GM21367 (cell line): ENCODE data around the gene CDKAL1.
"Not testable (repeated sequence)": the region's sequence is repeated elsewhere in the genome, so short reads cannot be mapped to it uniquely, and the experiment has no call there.

Experiments used
- ATAC-seq: cut with Tn5 transposase; IDR thresholded peaks from one replicate; pipeline ENCODE4 v1.9.1; 2021; ENCODE audit not compliant: unreplicated experiment

CDKAL1 gene

DNA sequence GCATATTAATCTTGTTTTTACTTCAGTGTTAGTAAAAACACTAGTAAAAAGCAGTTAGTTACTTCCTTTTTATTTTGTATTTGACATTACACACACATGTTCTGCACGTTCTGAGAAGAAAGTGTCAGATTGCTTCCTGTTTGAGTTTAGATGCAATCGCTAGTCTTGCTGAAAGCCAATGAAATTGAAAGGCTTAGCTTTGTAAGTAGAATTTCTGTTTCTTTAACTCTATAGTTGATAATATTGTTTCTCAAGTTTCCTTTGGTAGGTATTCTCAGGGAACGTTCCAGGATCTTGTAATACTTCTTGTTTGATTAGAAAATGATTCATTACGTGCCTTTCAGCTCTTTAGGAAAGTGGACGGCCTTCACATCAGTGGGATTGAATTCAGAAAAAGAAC is 55.0 kb downstream of the CDKAL1 start:
- ATAC-seq, result no peak

DNA sequence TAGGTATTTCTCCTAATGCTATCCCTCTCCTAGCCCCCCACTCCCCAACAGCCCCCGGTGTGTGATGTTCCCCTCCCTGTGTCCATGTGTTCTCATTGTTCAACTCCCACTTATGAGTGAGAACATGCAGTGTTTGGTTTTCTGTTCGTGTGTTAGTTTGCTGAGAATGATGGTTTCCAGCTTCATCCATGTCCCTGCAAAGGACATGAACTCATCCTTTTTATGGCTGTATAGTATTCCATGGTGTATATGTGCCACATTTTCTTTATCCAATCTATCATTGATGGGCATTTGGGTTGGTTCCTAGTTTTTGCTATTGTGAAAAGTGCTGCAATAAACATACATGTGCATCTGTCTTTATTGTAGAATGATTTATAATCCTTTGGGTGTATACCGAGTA is 56.2 kb downstream of the CDKAL1 start:
- ATAC-seq, result not testable (repeated sequence)

DNA sequence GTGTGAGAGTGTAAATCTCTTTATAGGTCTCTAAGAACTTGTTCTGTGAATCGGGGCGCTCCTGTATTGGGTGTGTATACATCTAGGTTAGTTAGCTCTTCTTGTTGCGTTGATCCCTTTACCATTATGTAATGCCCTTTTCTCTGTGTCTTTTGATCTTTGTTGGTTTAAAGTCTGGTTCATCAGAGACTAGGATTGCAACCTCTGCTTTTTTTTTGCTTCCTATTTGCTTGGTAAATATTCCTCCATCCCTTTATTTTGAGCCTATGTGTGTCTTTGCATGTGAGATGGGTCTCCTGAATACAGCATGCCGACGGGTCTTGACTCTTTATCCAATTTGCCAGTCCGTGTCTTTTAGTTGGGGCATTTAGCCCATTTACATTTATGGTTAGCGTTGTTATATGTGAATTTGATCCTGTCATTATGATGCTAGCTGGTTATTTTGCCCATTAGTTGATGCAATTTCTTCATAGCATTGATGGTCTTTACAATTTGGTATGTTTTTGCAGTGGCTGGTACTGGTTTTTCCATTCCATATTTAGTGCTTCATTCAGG is 60.1 kb downstream of the CDKAL1 start:
- ATAC-seq, result not testable (repeated sequence)

DNA sequence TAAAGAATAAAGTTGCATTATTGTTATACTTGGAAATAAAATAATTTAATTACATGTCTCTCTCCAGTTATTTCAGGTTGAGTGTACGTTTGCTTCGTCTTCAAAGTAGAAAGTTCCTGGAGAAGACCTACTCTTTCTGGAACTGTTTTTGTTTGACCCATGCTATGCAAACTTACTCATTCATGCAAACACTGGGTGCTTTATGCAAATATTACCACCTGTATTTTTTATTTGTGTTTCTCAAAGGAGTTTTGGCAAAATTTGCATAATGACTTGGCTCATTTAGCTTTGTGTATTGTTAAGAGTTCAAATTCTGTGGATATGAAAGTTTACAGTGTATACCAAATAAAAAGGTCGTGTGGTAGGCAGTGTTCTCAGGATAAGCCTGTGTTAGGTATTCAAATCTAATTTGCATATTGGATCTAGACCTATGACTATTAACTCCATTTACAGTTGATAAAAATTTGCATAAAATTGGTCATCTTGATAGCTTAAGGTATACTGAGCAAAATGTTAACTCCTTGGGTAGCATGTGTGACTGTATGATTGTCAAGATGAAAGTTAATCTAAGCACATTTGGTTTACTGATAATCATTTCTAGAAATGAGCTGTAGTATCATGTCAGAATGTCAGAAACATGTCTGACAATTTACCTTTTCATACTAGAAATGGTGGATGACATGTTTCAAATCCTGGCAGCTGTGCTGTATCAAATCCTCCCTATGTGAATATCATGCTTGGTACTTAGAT is 65.2 kb downstream of the CDKAL1 start:
- no peak for ATAC-seq

DNA sequence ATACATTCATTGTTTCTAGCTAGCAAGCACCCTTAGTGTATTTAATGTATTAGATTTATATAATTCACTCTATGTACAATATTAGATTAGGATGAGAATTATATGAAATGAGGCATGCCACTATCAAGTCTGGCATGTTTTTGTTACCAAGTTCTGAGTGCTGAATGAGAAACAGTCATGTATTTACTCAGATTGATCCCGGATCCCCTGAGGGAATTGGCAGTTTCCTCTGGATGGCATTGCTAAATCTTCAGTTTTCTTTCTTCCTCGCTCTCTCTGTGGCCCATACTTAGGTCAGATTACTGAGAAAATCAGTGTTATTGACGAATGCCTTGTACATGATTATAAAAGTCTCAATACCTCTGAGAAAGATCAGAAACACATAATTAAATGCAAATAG is 66.6 kb downstream of the CDKAL1 start:
- no peak for ATAC-seq

DNA sequence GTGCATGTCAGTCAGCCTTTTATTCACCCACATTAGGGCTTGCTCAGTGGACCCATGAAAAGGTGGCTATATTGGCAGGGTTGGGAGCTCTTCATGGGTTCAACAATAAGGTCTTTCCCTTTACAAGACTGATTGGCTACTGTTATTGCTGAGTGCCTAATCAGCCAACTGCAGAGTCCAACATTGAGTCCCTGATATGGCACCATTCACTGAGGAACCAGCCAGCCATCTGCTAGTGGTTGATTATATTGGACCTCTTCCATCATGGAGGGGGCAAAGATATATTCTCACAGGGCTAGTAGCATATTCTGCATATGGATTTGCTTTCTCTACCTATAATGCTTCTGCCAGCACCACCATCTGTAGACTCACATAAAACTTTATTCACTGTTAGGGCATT is 69.9 kb downstream of the CDKAL1 start:
- no peak for ATAC-seq

DNA sequence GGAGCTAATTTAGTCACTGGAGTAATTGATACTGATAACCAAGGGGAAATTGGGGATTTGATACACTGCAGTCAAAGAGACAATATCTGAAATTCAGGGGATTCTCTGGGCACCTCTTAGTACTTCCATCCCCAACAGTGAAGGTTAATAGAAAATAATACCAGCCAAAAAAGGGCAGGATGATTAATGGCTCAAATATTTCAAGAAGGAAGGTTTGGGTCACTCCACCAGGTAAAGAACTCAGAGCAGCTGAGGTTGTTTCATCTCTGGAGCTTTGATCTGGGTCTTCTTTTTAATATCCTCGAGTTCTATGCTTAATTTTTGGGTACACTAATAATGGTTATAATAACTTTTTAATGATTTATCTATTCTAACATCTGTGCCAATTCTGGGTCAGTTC is 70.8 kb downstream of the CDKAL1 start:
- no peak for ATAC-seq

DNA sequence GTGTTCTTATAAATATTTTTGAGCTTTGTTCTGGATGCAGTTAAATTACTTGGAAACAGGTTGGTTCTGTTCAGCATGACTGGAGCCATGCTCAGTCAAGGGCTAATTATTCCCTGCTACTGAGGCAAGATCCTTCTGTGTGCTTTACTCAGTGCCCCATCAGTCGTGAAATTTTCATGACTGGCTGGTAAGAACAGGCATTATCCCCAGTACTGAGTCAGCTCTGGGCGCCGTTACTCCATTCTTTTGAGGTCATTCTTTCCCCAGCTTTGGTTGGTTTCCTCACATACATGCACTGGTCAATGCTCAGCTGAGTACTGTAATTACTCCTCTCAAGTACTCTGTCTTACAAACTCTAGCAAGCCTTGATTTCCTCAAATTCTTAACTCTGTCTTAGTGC is 71.3 kb downstream of the CDKAL1 start:
- ATAC-seq, result no peak

DNA sequence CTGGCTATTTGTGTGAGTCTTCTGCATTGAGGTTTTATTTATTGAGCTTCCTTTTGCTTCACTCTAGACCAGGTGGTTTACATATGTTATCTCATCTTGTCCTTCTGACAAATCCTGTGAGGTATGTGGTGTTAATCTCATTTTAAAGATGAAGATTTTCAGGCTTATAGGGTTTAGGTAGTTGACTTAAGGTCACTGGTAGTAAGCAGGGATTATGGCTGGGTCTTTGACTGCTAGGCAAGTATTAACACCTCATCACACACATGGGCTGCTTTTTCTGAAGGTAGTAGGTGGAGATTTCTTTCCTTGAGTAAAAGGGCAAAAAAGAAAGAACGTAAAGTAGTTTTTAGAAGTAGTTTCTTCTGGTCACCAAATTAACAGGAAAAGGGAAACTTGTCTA is 72.6 kb downstream of the CDKAL1 start:
- ATAC-seq, result no peak

DNA sequence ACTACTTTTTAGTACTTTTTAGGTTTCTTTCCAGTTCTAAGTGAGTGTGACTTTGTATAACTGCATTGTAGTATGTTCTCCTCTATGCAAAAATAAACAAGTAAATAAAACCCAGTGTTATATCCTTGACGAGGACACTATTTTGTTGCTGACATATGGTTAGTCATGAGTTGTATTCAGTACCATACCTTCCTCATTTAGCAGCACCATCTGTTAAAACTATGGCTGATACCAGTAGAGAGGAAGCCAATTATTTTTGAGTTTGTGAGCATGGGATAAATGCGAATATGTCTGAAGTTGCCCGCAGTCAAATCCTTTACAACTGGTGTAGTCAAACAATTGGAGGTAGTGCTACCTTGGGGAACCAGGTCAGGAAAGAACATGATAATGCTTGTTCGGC is 74.1 kb downstream of the CDKAL1 start:
- ATAC-seq, result no peak

DNA sequence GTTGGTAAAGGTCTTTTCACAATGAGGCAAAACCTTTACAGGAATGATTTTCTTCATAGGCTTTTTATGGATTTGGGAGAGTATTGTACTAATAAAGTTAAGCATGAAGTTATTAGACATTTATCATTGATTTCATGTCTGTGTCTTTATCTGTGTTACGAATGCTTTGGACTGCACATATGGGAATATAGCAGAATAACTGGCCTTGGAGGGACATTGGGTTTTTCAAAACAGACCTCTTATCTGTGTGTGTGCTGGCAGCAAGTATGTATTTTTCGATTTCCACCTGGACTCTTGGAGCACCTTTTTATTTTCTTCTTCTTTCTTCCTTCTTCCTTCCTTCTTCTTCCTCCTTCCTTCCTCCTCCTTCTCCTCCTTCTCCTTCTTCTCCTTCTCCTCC is 74.6 kb downstream of the CDKAL1 start:
- ATAC-seq, result no peak

DNA sequence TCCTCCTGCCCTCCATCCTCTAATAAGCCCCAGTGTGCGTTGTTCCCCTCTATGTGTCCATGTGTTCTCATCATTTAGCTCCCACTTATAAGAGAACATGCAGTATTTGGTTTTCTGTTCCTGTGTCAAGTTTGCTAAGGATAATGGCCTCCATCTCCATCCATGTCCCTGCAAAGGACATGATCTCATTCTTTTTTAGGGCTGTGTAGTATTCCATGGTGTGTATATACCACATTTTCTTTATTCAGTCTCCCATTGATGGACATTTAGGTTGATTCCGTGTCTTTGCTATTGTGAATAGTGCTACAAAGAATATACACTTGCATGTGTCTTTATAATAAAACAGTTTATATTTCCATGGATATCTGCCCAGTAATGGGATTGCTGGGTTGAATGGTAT is 75.7 kb downstream of the CDKAL1 start:
- ATAC-seq, result not testable (repeated sequence)

DNA sequence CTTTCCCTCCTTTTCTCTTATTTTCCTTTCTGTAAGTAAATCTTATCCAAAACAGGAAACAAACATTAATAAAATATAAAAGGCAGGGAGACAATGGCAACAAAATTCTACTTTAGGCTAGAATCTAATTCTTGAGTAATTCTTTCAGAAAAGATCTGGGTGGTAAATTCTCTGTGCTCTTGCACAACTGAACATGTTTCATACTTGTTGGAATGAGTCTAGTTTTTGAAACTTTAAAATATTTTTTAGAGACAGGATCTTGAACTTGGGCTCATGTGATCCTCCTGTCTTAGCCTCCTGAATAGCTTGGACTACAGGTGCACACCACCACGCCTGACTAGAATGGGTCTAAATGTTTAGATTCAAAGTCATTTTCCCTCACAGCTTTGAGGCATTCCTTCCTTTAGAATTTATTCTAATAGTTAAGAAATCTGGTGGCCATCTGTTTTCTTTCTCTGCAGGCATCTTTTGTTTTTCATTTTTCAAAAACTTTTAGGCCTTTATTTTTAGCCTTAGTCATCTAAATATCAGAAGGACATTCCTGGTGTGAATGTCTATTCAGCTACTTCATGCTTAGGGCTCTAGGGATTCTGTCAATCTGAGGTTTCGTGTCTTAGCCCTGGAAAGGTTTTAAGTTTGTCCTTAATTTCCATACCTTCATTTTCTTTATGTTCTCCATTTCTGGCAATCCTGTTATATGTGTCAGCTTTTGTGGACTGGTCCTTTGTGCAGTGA is 76.5 kb downstream of the CDKAL1 start:
- ATAC-seq, result no peak

DNA sequence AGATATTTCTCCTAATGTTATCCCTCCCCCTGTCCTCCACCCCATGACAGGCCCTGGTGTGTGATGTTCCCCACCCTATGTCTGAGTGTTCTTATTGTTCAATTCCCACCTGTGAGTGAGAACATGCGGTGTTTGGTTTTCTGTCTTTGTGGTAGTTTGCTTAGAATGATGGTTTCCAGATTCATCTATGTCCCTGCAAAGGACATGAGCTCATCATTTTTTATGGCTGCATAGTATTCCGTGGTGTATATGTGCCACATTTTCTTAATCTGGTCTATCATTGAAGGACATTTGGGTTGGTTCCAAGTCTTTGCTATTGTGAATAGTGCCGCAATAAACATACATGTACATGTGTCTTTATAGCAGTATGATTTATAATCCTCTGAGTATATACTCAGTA is 83.3 kb downstream of the CDKAL1 start:
- not testable (repeated sequence) for ATAC-seq

DNA sequence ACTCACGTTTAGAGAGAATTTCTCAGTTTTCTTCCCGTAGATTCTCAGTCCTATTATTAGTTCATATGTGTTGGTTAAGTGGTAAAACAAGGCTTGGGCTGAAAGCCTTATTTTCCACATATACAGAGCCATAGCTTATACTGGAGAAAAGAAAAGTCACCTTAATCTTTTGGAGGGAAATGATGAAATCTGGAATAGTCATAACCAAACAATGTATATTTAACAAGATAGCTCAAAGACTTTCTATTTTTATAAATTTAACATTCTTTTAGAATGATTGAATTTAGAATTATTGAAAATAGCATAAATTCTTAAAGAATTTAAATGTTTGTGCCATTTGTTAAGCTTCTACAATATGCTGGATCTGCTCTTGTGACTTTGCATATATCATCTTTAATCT is 85.8 kb downstream of the CDKAL1 start:
- ATAC-seq, result no peak

DNA sequence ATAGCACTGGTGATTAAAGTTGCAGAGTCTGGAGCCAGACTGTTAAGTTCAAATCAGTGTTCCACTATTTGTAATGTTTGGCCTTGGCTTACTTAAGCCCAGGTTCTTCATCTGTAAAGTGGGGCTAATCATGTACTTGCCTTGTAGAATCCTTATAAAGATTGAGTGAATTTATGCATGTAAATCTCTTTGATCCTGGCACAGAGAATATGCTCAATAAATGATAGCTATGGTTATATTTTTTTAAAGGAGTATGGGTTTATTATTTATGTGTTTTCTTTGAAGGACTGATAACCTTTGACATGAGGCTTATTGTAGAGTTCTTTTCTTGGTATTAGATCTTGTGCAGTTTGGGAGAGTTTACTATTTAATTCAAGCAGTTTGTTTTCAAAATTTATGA is 89.5 kb downstream of the CDKAL1 start:
- ATAC-seq, result no peak

DNA sequence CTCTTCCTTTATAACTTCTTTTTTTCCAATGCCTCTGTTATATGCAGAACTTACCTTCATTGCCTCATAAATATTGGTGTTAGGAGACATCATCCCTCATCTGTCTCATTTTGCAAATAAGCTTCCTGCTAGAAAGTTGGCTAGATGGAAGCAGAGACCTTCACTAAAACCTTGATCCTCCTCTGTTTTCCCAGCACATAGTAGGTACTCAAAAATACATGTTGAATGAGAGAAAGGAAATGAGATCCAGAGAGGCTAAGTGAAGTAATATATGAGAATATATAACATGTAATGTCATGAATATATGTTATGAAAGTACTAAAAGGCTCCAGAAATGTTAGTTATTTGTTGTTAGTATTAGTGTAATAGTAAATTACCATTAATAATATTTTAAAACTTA is 91.9 kb downstream of the CDKAL1 start:
- no peak for ATAC-seq

DNA sequence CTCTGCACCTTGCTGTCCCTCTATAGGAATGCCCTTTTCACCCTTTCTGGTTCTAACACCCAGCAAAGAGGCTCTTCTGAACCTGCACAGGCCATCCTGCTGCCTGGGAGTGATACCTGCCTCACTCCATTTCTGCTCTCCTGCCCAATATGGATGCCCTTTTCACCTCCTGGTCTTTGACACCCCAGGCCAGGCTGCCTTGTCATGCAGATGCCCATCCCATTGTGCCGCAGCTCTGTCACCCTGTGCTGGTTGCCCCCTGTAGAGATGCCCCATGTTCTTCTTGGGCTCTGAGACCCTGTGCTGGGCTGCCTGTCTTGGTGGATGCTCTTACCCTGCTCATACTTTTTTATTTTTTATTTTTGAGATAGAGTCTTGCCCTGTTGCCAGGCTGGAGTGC is 95.3 kb downstream of the CDKAL1 start:
- no peak for ATAC-seq

DNA sequence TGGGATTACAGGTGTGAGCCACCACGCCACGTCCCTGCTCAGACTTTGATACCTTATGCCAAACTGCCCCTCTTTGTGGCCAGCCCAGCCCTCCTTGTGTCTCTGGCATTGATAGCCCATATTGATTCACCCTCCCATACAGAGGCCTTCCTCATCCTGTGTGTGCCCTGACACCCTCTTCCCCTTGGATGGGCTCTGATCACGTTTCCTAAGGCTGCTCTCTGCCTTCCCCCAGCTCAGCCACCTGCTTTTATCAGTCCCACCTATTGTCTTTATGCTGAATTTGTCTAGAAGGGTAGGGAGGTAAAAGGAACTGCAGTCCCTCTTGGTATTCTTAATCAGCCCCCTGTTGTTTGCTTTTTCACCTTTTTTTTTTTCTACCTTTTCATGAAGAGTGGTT is 95.9 kb downstream of the CDKAL1 start:
- ATAC-seq, result no peak

DNA sequence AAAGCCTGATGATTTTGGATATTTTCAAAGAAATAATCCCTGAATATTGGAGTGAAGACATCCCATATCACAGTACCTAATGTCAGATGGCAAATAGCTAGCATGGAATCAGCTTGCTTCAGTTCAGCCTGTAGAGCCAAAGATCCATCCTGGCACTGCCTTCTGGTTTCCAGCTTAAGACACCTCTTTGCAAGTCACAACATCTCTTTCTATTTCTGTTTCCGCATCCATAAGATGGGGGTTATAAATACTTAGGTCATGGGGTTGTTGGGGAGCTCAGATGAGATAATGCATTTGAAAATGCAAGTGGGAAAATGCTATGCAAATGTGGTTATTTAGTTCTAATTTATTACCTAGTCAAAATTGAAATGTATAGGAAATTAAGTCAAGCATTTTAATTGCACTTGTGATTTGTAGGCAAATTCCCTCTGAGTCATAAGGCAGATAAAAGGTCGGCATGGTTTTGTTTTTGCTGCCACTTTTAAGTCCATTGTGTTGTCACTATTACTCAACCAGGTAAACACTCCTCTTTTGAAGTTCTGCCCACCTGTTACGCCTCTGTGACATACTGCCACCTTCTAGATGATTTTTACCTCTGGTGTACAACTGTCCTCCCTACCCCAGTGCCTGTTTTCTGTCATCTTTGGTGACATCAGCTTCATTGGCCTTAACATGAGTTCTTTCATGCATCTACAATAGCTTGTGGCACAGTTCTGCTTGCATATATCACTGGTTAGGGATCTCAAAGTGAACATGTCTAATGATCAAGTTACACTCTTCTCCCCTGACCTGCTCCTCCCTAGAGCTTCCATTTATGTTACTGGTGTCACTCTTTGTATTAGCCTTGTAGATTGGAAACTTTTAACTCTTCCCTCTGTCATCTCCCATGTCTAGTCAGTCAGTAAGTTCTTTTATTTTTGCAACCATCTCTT is 96.6 kb downstream of the CDKAL1 start:
- ATAC-seq, result no peak

DNA sequence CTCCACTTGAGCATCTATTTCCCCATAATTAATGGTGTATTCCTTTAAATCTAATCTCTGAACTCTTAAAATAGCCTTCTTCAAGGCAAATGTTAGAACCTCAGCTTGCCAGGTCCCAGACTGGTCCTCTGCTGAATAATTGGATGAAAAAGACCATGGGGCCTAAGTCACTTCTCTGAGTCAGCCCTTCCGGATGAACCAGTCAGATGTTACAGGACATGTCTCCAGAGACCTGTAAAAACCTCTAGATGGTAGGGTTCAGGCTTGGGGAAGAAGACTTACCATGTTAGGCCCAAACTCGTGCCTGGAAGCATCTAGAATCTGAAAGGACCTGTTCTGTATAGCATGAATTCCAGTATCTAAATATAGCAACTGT is 97.3 kb downstream of the CDKAL1 start:
- no peak for ATAC-seq
